ENCODE measurements around the gene FAM227B.
"Not testable (repeated sequence)": the region's sequence is repeated elsewhere in the genome, so short reads cannot be mapped to it uniquely, and the experiment has no call there.

The FAM227B gene

GRCh38 chr15:49435174-49435573, 185.4 kb downstream of the FAM227B start:
- no peak for DNase-seq

- no peak for DNase-seq
Measured at GRCh38 chr15:49430046-49430445, 190.6 kb downstream of the FAM227B start.

- no peak for DNase-seq
Measured at GRCh38 chr15:49428409-49429095, 192.1 kb downstream of the FAM227B start.

- DNase-seq, result no peak
Measured at GRCh38 chr15:49427372-49427771, 193.2 kb downstream of the FAM227B start.

- DNase-seq, result no peak
Measured at GRCh38 chr15:49424954-49425353, 195.7 kb downstream of the FAM227B start.

GRCh38 chr15:49423901-49424550, 196.6 kb downstream of the FAM227B start:
- no peak for DNase-seq

GRCh38 chr15:49423021-49423420, 197.6 kb downstream of the FAM227B start, which contains the start of gene FGF7:
Gene FGF7 (plus strand): TSS chr15:49423242. CDS start chr15:49424298, 1,056 bp downstream.
- DNase-seq, result no peak

- DNase-seq, result peak; percentile 25 to 31
Measured at GRCh38 chr15:49421991-49422390, 198.6 kb downstream of the FAM227B start.

GRCh38 chr15:49418811-49419210, 201.8 kb downstream of the FAM227B start:
- DNase-seq, result no peak

- DNase-seq, result no peak
Measured at GRCh38 chr15:49415638-49416037, 205.0 kb downstream of the FAM227B start.

- no peak for DNase-seq
Measured at GRCh38 chr15:49415149-49415548, 205.5 kb downstream of the FAM227B start.

- no peak for DNase-seq
Measured at GRCh38 chr15:49412797-49413196, 207.8 kb downstream of the FAM227B start.

- DNase-seq, result no peak
Measured at GRCh38 chr15:49410641-49411040, 210.0 kb downstream of the FAM227B start.

GRCh38 chr15:49406352-49407118, 214.1 kb downstream of the FAM227B start:
- DNase-seq, result no peak

GRCh38 chr15:49402515-49403296, 217.9 kb downstream of the FAM227B start:
- not testable (repeated sequence) for DNase-seq

- DNase-seq, result no peak
Measured at GRCh38 chr15:49387471-49387870, 233.1 kb downstream of the FAM227B start.

- DNase-seq, result no peak
Measured at GRCh38 chr15:49383266-49383665, 237.4 kb downstream of the FAM227B start.

GRCh38 chr15:49382394-49382793, 238.2 kb downstream of the FAM227B start:
- DNase-seq, result no peak

- no peak for DNase-seq
Measured at GRCh38 chr15:49380912-49381311, 239.7 kb downstream of the FAM227B start.

- no peak for DNase-seq
Measured at GRCh38 chr15:49379996-49380395, 240.6 kb downstream of the FAM227B start.

GRCh38 chr15:49372366-49372765, 248.3 kb downstream of the FAM227B start:
- DNase-seq, result no peak

- DNase-seq, result no peak
Measured at GRCh38 chr15:49370782-49371181, 249.8 kb downstream of the FAM227B start.

GRCh38 chr15:49366496-49366895, 254.1 kb downstream of the FAM227B start:
- DNase-seq, result no peak
